Mesendoderm (in vitro differentiated cells): ENCODE measurements around the gene SORCS2.

Experiments
- DNase-seq: peaks from one replicate; pipeline ENCODE4 v3.0.0; 2013
- H2AK5ac ChIP-seq: 2 replicates; pipeline ENCODE4 v1.6.1; 2013; ENCODE audit warnings: low read length, inconsistent platforms
- H2BK120ac ChIP-seq: 2 replicates; pipeline ENCODE4 v1.6.1; 2013; ENCODE audit warnings: low read depth, mild to moderate bottlenecking, low read length, moderate library complexity, mixed read lengths
- H2BK15ac ChIP-seq: replicated peaks from 2 replicates; pipeline ENCODE4 v1.6.1; 2013; ENCODE audit warnings: low read depth, mild to moderate bottlenecking, moderate library complexity
- H2BK5ac ChIP-seq: 2 replicates; pipeline ENCODE4 v1.6.1; 2013; ENCODE audit warnings: low read length, inconsistent platforms
- H3K18ac ChIP-seq: 2 replicates; pipeline ENCODE4 v1.6.1; 2013; ENCODE audit warnings: mild to moderate bottlenecking, low read length, mixed read lengths
- H3K23ac ChIP-seq: one replicate; pipeline ENCODE4 v1.6.1; 2013; ENCODE audit warnings: low read length
- H3K27ac ChIP-seq: 2 replicates; pipeline ENCODE4 v1.5.1; 2013; ENCODE audit warnings: low read depth, mild to moderate bottlenecking, inconsistent platforms, low read length, moderate library complexity
- H3K27me3 ChIP-seq: 2 replicates; pipeline ENCODE4 v1.6.1; 2013; ENCODE audit warnings: low read length, control low read depth, mild to moderate bottlenecking, inconsistent platforms; ENCODE audit not compliant: insufficient read depth, poor library complexity
- H3K36me3 ChIP-seq: 2 replicates; pipeline ENCODE4 v1.6.1; 2013; ENCODE audit warnings: low read length, inconsistent platforms; ENCODE audit not compliant: control insufficient read depth, insufficient read depth
- H3K4ac ChIP-seq: one replicate; pipeline ENCODE4 v1.6.1; 2013; ENCODE audit warnings: low read depth, mild to moderate bottlenecking, low read length, moderate library complexity
- H3K4me1 ChIP-seq: 2 replicates; pipeline ENCODE4 v1.6.1; 2013; ENCODE audit warnings: low read depth, low read length, inconsistent platforms; ENCODE audit not compliant: control insufficient read depth
- H3K4me2 ChIP-seq: 2 replicates; pipeline ENCODE4 v1.6.1; 2013; ENCODE audit warnings: low read length
- H3K4me3 ChIP-seq: 2 replicates; pipeline ENCODE4 v1.5.1; 2013; ENCODE audit warnings: mild to moderate bottlenecking, low read length
- H3K56ac ChIP-seq: one replicate; pipeline ENCODE4 v1.6.1; 2013; ENCODE audit warnings: low read length
- H3K79me1 ChIP-seq: 2 replicates; pipeline ENCODE4 v1.6.1; 2013; ENCODE audit warnings: low read length, inconsistent platforms
- H3K79me2 ChIP-seq: 2 replicates; pipeline ENCODE4 v1.6.1; 2013; ENCODE audit warnings: mild to moderate bottlenecking, low read length; ENCODE audit not compliant: control insufficient read depth, insufficient read depth
- H3K9ac ChIP-seq: 2 replicates; pipeline ENCODE4 v1.6.1; 2013; ENCODE audit warnings: low read length, inconsistent platforms
- H4K5ac ChIP-seq: one replicate; pipeline ENCODE4 v1.6.1; 2013; ENCODE audit warnings: low read length
- H4K8ac ChIP-seq: one replicate; pipeline ENCODE4 v1.6.1; 2013; ENCODE audit warnings: low read depth, mild to moderate bottlenecking, control low read depth, low read length, moderate library complexity
- WGBS: extraction: QIAGEN DNeasy Blood & Tissue Kit; methylation state at CpG from one replicate; pipeline ENCODE4 v1.1.7; 2013; ENCODE audit warnings: low lambda C conversion rate, missing lambda C conversion rate; ENCODE audit not compliant: insufficient coverage; ENCODE audit errors: extremely low coverage; 5-methylcytosine and 5-hydroxymethylcytosine counted together

The SORCS2 gene

GRCh38 chr4:7254736-7255487 is 62.6 kb downstream of the SORCS2 start:
- DNase-seq = no peak
- Histone ChIP-seq H3K9ac (no peak overlapping the region), H3K79me2 (no peaks in the 10 kb centered on the region), H3K27me3 (no peaks in the 10 kb centered on the region), H2AK5ac (no peak overlapping the region), H3K4me2 (no peak overlapping the region), H2BK5ac (no peak overlapping the region), H3K36me3 (no peaks in the 10 kb centered on the region), H4K5ac (no peak overlapping the region), H3K4me1 (no peaks in the 10 kb centered on the region), H3K56ac (no peak overlapping the region), H3K23ac (no peak overlapping the region), H3K4ac (no peak overlapping the region), H3K79me1 (no peaks in the 10 kb centered on the region), H3K18ac (no peak overlapping the region), H3K4me3 (no peak overlapping the region), H3K27ac (no peak overlapping the region), H2BK15ac (no peak overlapping the region), H4K8ac (no peak overlapping the region), H2BK120ac (no peak overlapping the region)
- no CpG with 5 or more reads among the region's 17 CpGs for WGBS

DNA sequence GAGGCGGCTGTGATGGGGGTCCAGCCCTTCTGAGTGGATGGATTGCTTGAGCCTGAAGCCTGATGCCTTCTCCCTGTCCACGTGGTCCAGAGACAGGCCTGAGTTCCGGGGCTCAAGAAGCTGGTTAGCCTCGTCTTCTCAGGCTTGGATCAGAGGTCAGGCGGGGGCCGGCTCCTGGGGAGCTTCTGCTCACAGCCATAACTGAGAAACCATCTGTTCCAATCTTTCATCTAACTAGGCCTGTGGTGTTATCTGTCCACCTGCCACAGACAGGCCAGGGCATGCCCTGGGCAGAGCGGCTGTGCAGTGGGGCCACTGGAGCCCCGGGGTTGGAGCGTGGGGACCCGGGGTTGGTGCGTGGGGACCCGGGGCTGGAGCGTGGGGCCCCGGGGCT is 63.1 kb downstream of the SORCS2 start:
- Histone ChIP-seq H3K36me3 (no peaks in the 10 kb centered on the region), H3K18ac (no peak overlapping the region), H2BK120ac (no peak overlapping the region), H3K23ac (no peak overlapping the region), H3K4me2 (no peak overlapping the region), H3K56ac (no peak overlapping the region), H3K79me2 (no peaks in the 10 kb centered on the region), H3K4me1 (no peaks in the 10 kb centered on the region), H3K4me3 (no peak overlapping the region), H4K5ac (no peak overlapping the region), H3K27me3 (no peaks in the 10 kb centered on the region), H2BK15ac (no peak overlapping the region), H3K79me1 (no peaks in the 10 kb centered on the region), H2BK5ac (no peak overlapping the region), H3K27ac (no peak overlapping the region), H3K4ac (no peak overlapping the region), H4K8ac (no peak overlapping the region), H2AK5ac (no peak overlapping the region), H3K9ac (no peak overlapping the region)
- WGBS = no CpG with 5 or more reads among the region's 14 CpGs
- no peak for DNase-seq

DNA sequence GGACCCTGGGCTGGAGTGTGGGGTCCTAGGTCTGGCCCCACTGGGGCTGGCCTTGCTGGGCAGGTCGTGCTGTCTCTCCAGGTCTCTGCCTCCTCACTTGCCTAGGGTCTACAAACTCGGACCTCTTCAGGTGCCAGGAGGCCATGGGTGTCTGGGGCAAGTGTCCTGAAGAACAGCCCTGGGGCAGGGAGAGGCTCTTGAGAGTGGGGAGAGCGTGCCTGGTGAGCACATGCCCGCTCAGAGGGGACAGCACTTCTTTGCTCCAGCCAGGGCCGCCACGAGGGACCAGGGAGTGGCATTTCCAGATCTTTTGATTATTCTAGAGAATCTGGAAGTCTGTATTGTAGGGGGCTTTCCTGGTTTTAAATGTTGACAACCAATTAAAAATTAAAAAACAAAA is 63.7 kb downstream of the SORCS2 start:
- H3K79me1 ChIP-seq = no peaks in the 10 kb centered on the region
- H2BK120ac ChIP-seq = no peak overlapping the region
- H3K9ac ChIP-seq = no peak overlapping the region
- no peak overlapping the region for H2BK15ac ChIP-seq
- H2AK5ac ChIP-seq = no peak overlapping the region
- H4K8ac ChIP-seq = no peak overlapping the region
- no peak overlapping the region for H3K4me2 ChIP-seq
- no peaks in the 10 kb centered on the region for H3K27me3 ChIP-seq
- no peaks in the 10 kb centered on the region for H3K4me1 ChIP-seq
- no peak overlapping the region for H3K4me3 ChIP-seq
- no peak overlapping the region for H3K23ac ChIP-seq
- no peak overlapping the region for H2BK5ac ChIP-seq
- WGBS = no CpG with 5 or more reads among the region's 6 CpGs
- H3K4ac ChIP-seq = no peak overlapping the region
- no peaks in the 10 kb centered on the region for H3K79me2 ChIP-seq
- no peaks in the 10 kb centered on the region for H3K36me3 ChIP-seq
- no peak for DNase-seq
- H3K27ac ChIP-seq = no peak overlapping the region
- no peak overlapping the region for H4K5ac ChIP-seq
- H3K18ac ChIP-seq = no peak overlapping the region
- H3K56ac ChIP-seq = no peak overlapping the region

DNA sequence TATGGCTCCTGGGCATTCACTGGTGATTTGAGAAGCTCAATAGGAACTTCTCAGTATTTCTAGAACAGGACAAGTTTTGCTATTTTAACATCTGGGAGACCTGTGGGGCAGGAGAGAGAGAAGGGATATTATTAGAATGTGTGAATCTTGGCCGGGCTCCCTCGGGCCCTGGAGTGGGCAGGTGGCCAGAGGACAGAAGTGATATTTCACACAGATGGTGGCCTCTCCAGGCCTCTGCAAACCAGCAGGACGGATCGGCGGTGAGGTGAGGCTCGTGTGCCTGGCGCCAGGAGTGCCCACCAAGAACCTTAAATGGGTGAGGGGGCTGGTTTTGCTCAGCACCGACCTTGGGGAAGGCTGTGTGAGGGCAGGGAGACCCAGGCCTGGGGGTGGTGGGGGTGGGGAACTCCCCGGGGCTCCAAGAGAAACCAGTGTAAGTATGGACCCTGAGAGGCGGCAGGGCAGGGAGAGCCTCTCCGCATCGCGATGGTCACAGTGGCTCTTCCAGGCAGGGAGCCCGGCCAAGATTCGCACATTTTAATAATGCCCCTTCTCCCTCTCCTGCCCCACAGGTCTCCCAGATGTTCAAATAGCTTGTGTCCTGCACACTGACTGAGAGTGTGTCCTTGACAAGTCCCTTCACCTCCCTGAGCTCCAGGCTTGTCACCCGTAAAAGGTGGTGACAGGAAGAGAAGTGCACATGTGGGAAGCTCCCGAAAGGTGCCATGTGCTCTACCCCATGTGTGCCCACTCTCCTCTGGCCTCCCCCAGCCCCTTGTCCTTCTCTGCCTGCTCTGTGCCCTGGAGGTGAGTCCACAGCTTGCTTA is 64.9 kb downstream of the SORCS2 start:
- DNase-seq = no peak

GRCh38 chr4:7259039-7259438 is 66.7 kb downstream of the SORCS2 start:
- Histone ChIP-seq H3K18ac (no peak overlapping the region), H3K27ac (no peak overlapping the region), H3K4me2 (no peak overlapping the region), H3K79me1 (no peaks in the 10 kb centered on the region), H3K4me3 (no peak overlapping the region), H3K79me2 (no peaks in the 10 kb centered on the region), H2BK120ac (no peak overlapping the region), H3K4ac (no peak overlapping the region), H2BK15ac (no peak overlapping the region), H2AK5ac (no peak overlapping the region), H3K9ac (no peak overlapping the region), H2BK5ac (no peak overlapping the region), H3K56ac (no peak overlapping the region), H3K4me1 (no peaks in the 10 kb centered on the region), H3K23ac (no peak overlapping the region), H4K8ac (no peak overlapping the region), H4K5ac (no peak overlapping the region), H3K36me3 (no peaks in the 10 kb centered on the region), H3K27me3 (no peaks in the 10 kb centered on the region)
- no peak for DNase-seq
- no CpG with 5 or more reads among the region's 7 CpGs for WGBS

More for the DNA sequence above, 64.9 kb downstream of the SORCS2 start:
- no peak overlapping the region for H4K5ac ChIP-seq
- H3K4me2 ChIP-seq = no peak overlapping the region
- H3K18ac ChIP-seq = no peak overlapping the region
- no peaks in the 10 kb centered on the region for H3K36me3 ChIP-seq
- no peak overlapping the region for H3K23ac ChIP-seq
- WGBS = no CpG with 5 or more reads among the region's 17 CpGs
- H3K4ac ChIP-seq = no peak overlapping the region
- H3K9ac ChIP-seq = no peak overlapping the region
- H3K79me2 ChIP-seq = no peaks in the 10 kb centered on the region
- H4K8ac ChIP-seq = no peak overlapping the region
- H3K4me3 ChIP-seq = no peak overlapping the region
- H3K27ac ChIP-seq = no peak overlapping the region
- H3K56ac ChIP-seq = no peak overlapping the region
- H3K79me1 ChIP-seq = no peaks in the 10 kb centered on the region
- no peak overlapping the region for H2BK15ac ChIP-seq
- no peaks in the 10 kb centered on the region for H3K4me1 ChIP-seq
- H2BK5ac ChIP-seq = no peak overlapping the region
- H2AK5ac ChIP-seq = no peak overlapping the region
- H2BK120ac ChIP-seq = no peak overlapping the region
- H3K27me3 ChIP-seq = no peaks in the 10 kb centered on the region
